Dendritic cell treated with granulocyte-macrophage colony-stimulating factor and Interleukin-4, amounts not matched to agents 40 ng/mL and 50 ng/mL, for 4 days (primary cell): ENCODE data around the gene LMF2.

ENCODE experiments used
- H3K27ac Mint-ChIP-seq: one replicate; pipeline ENCODE4 v1.8.0; 2022; ENCODE audit warnings: mild to moderate bottlenecking, mixed read lengths
- H3K27me3 Mint-ChIP-seq: one replicate; pipeline ENCODE4 v1.8.0; 2022; ENCODE audit warnings: mild to moderate bottlenecking, mixed read lengths
- H3K36me3 Mint-ChIP-seq: one replicate; pipeline ENCODE4 v1.8.0; 2022; ENCODE audit warnings: low read depth, mixed read lengths
- H3K4me1 Mint-ChIP-seq: one replicate; pipeline ENCODE4 v1.8.0; 2022; ENCODE audit warnings: low read depth, mixed read lengths
- H3K4me3 Mint-ChIP-seq: one replicate; pipeline ENCODE4 v1.8.0; 2022; ENCODE audit warnings: mild to moderate bottlenecking, moderate library complexity, mixed read lengths
- H3K9me3 Mint-ChIP-seq: one replicate; pipeline ENCODE4 v1.8.0; 2022; ENCODE audit warnings: mixed read lengths
- intact Hi-C: fragments of 100-400 bp; cut with micrococcal nuclease; formaldehyde crosslinking; loops from one replicate; pipeline ENCODE4 v1.15.0; 2022

LMF2 gene

DNA sequence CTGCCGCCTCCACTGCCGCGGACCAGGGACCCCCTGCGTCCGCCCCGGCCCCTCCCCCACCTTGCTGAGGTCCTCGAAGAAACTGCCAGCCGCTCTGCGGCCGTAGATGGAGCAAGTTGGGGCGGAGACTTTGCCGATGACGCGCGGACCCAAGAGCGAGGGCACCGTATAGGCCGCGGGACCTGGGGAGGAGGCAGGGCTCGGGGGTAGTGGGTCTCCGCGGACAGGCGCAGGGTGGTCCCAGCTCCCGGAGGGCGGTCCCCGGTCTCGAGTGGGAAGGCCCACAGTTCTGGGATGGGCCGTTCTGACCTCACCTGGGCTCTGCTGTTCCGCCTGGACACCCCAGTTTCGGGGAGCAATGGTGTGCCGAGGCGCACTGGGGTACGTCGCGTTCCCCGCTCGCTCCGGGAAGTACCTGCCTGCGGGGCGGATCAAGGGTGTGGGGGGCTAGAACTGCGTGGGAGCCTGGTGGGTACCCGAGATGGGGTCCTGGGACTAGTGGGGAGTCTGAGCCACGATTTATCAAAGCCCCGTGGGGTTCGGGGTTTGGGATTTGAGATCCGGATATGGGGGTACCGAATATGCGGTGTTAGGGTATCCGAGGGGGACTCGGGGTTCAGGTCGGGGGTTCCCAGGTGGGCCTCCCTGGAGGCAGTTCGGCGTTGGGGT, 23.5 kb upstream of the LMF2 start:
- Mint-ChIP-seq H3K9me3 (no peaks in the 10 kb centered on the region), H3K4me1 (peaks cover 62% of the 10 kb centered on the region), H3K27me3 (no peaks in the 10 kb centered on the region), H3K36me3 (peaks cover 66% of the 10 kb centered on the region), H3K4me3 (peak overlapping the region; percentile 97), H3K27ac (peak overlapping the region; percentile 95)
- intact Hi-C loops: loop anchor here (1.0 to 2.0 kb wide), 2 partner anchors 8 to 52 kb away; partner anchors contain the start of gene CHKB

DNA sequence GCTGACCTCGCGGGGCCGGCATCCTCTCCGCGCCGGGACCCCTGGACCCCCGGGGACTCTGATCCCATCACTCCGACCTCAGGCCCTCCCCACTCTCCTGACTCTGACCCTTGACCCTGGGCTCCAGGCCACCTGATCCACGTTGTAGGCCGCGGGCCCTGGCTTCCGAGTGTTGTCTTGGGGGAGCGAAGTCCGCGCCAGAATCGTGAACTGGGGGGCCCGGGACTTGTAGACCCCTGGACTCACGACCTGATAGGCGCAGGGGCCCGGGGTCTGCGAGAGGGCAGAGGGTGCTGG, 23.0 kb upstream of the LMF2 start:
- intact Hi-C loops: loop anchor here (1.0 to 2.0 kb wide), 2 partner anchors 9 to 52 kb away; partner anchors contain the start of gene CHKB
- Mint-ChIP-seq H3K9me3 (no peaks in the 10 kb centered on the region), H3K4me1 (peaks cover 62% of the 10 kb centered on the region)

DNA sequence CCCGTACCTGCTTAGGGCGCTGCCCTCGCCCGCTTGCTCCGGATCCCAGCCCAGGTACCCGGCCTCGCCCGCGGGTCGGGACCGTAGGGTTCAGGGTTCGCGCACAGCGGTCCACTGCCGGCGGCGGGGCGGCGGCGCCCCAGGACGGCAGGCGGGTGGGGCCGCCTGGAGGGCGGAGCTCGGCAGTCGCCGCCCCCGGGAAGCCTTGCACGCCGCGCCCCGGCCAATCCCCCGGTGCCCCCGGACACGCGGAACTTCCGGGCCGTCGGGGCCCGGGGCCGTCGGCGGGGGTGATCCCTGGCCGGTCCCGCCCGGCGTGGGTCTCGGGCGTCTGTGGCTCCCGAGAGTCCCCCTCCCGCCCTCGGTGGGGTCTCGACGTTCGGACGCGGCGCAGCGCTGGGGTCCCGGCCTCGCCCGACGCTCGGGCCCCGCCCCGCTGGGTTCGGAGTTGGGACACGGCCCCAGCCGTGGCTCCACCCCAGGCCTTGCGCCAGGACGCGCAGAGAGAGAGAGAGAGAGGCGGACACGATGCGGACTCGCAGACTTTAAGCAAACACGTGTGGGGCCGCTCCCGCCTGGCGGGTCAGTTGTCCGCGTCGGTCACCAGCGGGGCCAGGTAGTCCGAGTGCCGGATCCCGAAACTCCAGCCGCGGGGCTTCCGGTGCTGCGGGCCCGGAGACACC, 22.5 kb upstream of the LMF2 start, which contains the start of gene TYMP:
TYMP (minus strand) TSS at position 116 of the 683 bp plus-strand sequence. CDS start 303 bp downstream, outside the sequence.
- Mint-ChIP-seq H3K36me3 (peaks cover 71% of the 10 kb centered on the region), H3K4me3 (peak within 1 kb of the TSS; percentile 97), H3K9me3 (no peaks in the 10 kb centered on the region), H3K27me3 (no peaks in the 10 kb centered on the region), H3K27ac (peak within 1 kb of the TSS; percentile 95), H3K4me1 (peaks cover 58% of the 10 kb centered on the region)
- intact Hi-C loops: loop anchor here (1.0 to 5.0 kb wide), 3 partner anchors 9 to 92 kb away; partner anchors contain the start of gene CHKB

More for the DNA sequence above, 23.0 kb upstream of the LMF2 start:
- Mint-ChIP-seq H3K27me3 (no peaks in the 10 kb centered on the region), H3K27ac (peak overlapping the region; percentile 95), H3K36me3 (peaks cover 67% of the 10 kb centered on the region), H3K4me3 (peak overlapping the region; percentile 97)

DNA sequence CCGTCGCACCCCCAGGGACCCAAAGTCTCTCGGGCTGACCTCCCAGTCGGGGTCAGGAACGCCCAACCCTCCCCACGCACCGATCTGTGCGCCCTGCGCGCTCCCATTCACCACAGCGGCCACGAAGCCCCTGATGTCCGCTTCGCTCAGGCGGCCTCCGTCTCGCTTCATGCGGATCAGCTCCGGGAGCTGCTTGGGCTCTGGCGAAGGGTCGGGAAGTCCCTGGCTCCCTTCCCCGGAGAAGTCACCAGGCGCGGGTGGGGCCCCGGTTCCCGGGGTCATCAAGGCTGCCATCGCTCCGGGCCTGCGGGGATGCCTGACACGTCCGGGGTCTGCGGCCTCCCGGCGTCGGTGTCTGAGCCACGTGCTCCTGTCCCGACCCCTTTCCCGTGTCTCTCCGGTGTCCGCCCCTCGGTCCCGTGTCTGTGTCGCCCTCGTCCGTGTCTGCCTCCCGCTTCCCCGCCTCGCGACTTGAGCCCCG, 22.0 kb upstream of the LMF2 start:
- Mint-ChIP-seq H3K27me3 (no peaks in the 10 kb centered on the region), H3K4me1 (peaks cover 58% of the 10 kb centered on the region), H3K36me3 (peaks cover 77% of the 10 kb centered on the region), H3K27ac (peak overlapping the region; percentile 95), H3K4me3 (peak overlapping the region; percentile 97), H3K9me3 (no peaks in the 10 kb centered on the region)
- intact Hi-C loops: loop anchor here (5.0 kb wide), 1 partner anchor 93 kb away; no protein-coding TSS in a partner anchor

DNA sequence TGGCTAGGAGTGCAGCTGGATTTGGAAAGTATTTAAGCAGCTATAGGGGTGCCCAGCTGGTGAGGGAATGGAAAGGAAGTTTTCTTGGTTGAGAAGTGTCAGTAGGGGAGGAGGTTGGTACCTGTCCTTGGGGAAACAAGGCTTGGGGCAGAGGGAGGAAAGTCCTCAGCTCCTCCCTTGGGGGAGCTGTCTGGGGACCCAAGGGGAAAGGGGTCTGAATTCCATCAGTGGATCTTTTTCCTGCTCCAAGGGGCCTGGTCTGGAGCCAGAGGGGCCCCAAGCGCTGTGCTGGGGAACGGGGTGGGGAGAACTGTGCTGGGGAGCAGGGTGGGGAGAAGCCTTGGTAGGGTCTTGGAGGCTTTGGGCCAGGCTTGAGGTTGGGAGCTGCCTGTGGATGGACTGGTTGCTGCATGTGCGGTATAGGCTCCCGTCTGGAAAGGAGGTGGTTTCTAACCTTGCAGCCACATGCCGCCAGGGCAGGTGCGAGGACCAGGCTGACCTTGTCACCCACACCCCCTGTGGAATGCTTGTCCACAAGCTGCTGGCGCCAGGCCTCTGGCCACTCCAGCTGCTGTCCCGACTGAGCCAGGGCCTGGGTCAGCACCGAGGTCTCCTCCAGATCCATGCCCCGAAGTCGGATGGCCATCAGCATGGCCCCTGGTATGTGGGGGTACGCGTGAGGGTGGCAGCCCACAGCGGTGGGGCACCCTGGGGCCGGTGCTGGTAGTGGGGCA, 21.3 kb upstream of the LMF2 start:
- intact Hi-C loops: loop anchor here (5.0 kb wide), 1 partner anchor 93 kb away; no protein-coding TSS in a partner anchor
- Mint-ChIP-seq H3K36me3 (peaks cover 83% of the 10 kb centered on the region), H3K9me3 (no peaks in the 10 kb centered on the region)

DNA sequence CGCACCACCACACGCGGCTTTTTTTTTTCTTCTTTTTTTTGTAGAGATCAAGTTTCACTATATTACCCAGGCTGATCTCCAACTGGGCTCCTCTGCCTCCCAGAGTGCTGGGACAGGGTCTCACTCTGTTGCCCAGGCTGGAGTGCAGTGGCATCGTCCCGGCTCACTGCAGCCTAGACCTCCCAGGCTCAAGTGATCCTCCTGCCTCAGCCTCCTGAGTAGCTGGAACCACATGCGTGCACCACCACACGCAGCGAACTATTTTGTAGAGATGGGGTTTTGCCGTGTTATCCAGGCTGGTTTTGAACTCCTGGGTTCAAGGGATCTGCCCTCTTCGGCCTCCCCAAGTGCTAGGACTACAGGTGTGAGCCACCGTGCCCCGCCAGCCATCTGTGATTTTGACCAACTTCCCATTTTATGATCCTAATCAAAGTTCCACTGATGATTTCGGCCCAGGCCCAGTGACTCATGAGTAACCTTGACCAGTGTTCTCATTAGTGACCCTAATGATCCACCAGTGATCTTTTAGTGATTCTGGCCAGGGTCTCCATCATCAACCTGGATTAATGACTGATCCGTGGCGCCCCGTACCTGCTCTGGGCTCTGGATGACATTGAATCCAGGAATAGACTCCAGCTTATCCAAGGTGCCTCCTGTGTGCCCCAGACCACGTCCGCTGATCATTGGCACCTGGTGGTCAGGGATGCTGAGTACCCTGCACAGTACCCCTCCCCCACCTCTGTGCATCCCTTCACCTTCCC, 20.6 kb upstream of the LMF2 start:
- peak overlapping the region; percentile 97 for H3K4me3 Mint-ChIP-seq

More for the DNA sequence above, 21.3 kb upstream of the LMF2 start:
- H3K27me3 Mint-ChIP-seq: no peaks in the 10 kb centered on the region
- H3K4me3 Mint-ChIP-seq: peak overlapping the region; percentile 97
- peak overlapping the region; percentile 95 for H3K27ac Mint-ChIP-seq
- peaks cover 57% of the 10 kb centered on the region for H3K4me1 Mint-ChIP-seq

DNA sequence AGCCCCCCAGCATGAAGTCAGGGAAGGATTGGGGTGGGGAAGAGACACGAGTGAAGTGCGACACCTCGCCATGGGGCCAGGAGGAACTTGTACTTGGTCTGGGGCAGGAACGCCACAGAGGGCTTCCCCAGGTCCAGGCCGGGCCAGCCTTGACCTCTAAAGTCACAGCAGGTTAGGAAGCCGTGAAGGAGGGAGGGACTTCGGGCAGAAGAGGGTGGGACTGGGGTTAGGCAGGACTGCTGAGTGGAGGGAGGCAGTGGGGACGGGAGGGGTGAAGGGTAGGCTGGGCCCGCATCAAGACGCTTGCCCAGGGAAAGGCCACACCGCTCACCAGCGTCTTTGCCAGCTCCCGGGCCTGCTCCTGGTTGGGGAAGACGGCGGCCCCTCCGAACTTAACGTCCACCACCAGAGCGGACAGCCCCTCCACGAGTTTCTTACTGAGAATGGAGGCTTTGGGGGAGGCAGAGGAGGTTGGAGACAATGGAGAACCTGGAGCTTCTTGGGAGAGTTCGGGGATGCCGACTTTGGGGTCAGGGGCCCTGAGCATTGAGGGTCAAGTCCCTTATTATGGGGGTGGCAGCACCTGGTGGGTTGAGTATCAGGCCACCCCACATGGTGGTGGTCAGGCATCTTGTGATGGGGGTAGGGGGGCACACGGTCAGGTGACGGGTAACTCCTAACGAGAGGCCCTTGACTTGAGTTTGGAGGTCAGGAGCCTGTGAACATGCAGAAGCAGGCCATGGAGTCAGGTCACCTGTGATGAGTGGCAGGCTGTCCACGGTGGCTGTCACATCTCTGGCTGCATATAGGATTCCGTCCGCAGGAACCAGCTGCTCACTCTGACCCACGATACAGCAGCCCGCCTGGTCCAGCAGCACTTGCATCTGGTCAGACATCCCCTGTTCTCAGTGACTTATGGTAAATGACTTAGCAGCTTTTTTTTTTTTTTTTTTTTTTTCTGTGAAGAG, 19.6 kb upstream of the LMF2 start:
- intact Hi-C loops: loop anchor here (2.0 to 5.0 kb wide), 2 partner anchors 18 to 95 kb away; partner anchors contain the start of gene KLHDC7B
- Mint-ChIP-seq H3K27ac (peak overlapping the region; percentile 95), H3K4me1 (peaks cover 52% of the 10 kb centered on the region), H3K27me3 (no peaks in the 10 kb centered on the region), H3K9me3 (no peaks in the 10 kb centered on the region), H3K36me3 (peaks cover 88% of the 10 kb centered on the region), H3K4me3 (peak overlapping the region; percentile 97)

More for the DNA sequence above, 20.6 kb upstream of the LMF2 start:
- Mint-ChIP-seq H3K27me3 (no peaks in the 10 kb centered on the region), H3K9me3 (no peaks in the 10 kb centered on the region), H3K27ac (peak overlapping the region; percentile 95), H3K36me3 (peaks cover 87% of the 10 kb centered on the region), H3K4me1 (peaks cover 55% of the 10 kb centered on the region)
- intact Hi-C loops: loop anchor here (2.0 to 5.0 kb wide), 2 partner anchors 17 to 94 kb away; partner anchors contain the start of gene KLHDC7B

DNA sequence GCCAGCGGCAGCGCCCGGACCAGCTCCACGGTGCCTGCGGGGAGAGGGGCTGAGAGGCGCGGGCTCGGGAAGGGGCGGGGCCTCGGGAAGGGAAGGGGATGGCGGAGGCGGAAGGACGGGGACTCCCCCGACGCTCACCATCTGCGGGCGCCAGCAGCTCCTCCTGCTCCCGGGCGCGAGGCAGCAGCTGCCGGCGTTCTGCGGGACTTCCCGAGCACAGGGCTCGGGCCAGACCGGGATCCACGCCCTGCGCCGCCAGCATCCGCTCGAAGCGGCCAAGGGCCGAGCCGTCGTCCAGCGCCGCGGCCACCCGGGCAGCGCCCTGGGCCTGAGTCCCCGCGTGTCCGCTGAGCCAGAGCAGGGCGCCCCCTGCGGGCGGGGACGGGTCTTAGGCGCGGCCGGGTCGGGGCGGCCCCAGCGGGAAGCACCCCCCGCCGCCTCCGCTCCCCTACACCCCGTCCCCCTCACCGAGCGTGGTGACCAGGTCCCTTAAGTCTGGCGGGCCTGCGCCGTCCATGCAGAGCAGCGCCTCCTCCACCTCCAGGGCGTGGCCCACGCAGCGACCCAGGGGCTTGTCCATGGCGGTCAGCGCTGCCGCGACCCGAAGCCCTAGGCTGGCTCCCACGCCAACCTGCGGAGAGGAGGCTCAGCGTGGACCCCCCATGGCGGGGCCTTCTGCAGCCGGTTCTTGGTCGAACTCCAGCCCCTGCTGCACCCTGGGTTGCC, 18.8 kb upstream of the LMF2 start:
- Mint-ChIP-seq H3K4me3 (peak overlapping the region; percentile 97), H3K9me3 (no peaks in the 10 kb centered on the region), H3K27me3 (no peaks in the 10 kb centered on the region), H3K36me3 (peaks cover 93% of the 10 kb centered on the region), H3K27ac (peak overlapping the region; percentile 95), H3K4me1 (peaks cover 52% of the 10 kb centered on the region)
- intact Hi-C loops: loop anchor here (2.0 to 5.0 kb wide), 2 partner anchors 19 to 96 kb away; partner anchors contain the start of gene KLHDC7B

DNA sequence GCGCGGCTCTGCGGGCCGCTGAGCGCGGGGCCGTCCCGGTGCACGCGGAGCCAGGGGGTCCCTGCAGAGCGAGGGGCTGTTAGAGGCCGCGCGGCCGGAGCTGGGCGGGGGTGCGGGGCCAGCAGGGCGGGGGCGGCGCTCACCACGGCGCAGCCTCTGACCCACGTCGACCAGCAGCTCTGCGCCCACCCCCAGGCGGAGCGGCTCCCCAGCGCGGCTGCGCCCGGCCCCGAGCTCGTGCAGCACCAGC, 18.3 kb upstream of the LMF2 start:
- no peaks in the 10 kb centered on the region for H3K27me3 Mint-ChIP-seq
- H3K27ac Mint-ChIP-seq: peak overlapping the region; percentile 95
- H3K36me3 Mint-ChIP-seq: peaks cover 93% of the 10 kb centered on the region
- intact Hi-C loops: loop anchor here (1.0 to 5.0 kb wide), 3 partner anchors 19 to 97 kb away; partner anchors contain the start of genes KLHDC7B and SYCE3
- peaks cover 52% of the 10 kb centered on the region for H3K4me1 Mint-ChIP-seq
- no peaks in the 10 kb centered on the region for H3K9me3 Mint-ChIP-seq
- H3K4me3 Mint-ChIP-seq: peak overlapping the region; percentile 97

DNA sequence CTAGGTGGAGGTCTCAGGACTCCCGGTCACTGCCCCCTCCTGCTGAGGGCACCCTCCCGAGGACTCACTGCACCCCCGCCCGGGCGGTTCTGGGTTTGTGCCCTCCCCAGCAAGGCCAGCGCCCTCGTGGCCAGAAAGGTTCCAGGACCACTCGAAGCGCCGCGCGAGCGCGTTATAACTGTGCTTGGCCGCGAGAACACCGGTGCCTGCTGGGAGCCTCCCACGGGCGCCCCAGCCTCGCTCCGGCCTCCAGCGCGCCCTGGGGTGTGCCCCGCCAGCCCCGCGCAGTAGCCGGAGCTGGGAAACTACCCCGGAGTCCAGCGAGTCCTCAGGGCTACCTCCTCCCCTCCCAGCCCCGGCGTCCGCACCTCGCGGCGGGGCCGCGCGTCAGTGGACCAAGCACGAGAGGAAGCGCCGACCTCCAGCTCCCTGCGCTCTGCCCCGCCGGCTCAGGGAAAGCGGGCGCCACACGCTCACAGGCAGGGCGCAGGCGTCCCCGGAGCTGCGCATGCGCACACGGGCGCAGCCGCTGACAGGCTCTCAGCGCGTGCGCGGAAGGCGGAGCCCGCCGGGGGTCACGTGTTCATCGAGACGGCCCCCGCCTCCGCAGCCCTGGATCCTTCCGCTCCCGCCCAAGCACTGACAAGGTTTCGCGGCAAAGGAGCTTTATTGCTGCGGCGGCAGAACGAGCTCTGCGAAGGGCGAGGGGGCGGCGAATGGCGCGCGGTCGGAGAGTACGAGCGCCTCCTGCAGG, 17.8 kb upstream of the LMF2 start, which contains the start of gene SCO2:
SCO2 (minus strand) TSS at position 495 of the 754 bp plus-strand sequence. CDS start 1,187 bp downstream, outside the sequence.
- H3K9me3 Mint-ChIP-seq: no peaks in the 10 kb centered on the region
- H3K4me3 Mint-ChIP-seq: peak within 1 kb of the TSS; percentile 97
- H3K4me1 Mint-ChIP-seq: peaks cover 52% of the 10 kb centered on the region
- H3K27ac Mint-ChIP-seq: peak within 1 kb of the TSS; percentile 95
- H3K36me3 Mint-ChIP-seq: peaks cover 93% of the 10 kb centered on the region
- intact Hi-C loops: loop anchor here (1.0 to 5.0 kb wide), 2 partner anchors 37 to 97 kb away; partner anchors contain the start of gene SYCE3
- no peaks in the 10 kb centered on the region for H3K27me3 Mint-ChIP-seq

DNA sequence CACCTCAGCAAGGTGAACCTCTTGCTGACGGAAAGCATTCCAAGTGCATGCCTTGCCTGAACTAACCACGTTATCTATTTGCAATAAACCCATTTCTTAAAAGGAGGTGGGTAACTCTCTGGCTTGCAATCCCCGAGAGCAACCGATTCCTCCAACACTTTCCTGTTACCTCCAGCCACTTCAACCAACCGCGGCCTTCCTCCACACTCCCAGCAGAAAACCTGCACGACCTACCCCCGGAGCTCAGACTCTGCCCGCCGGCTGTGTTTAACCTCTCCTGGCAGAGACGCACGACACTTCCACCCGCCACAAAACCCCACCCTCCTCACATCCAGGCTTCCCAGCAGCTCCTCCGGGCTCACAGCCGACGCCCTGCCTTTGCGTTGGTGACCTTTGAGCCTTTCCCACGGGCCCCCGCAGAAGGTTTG, 17.2 kb upstream of the LMF2 start:
- H3K27me3 Mint-ChIP-seq: no peaks in the 10 kb centered on the region
- no peaks in the 10 kb centered on the region for H3K9me3 Mint-ChIP-seq
- H3K4me3 Mint-ChIP-seq: peak overlapping the region; percentile 97
- intact Hi-C loops: loop anchor here (1.0 to 5.0 kb wide), 2 partner anchors 38 to 98 kb away; partner anchors contain the start of gene SYCE3
- H3K4me1 Mint-ChIP-seq: peaks cover 52% of the 10 kb centered on the region
- peaks cover 93% of the 10 kb centered on the region for H3K36me3 Mint-ChIP-seq
- peak overlapping the region; percentile 95 for H3K27ac Mint-ChIP-seq
